Superior temporal gyrus (tissue), 1 donor: ENCODE results near the gene PXDC1.
A peak's percentile ranks its signal among the peaks of the same experiment; 100 is the strongest.
"Not testable (repeated sequence)": the region's sequence is repeated elsewhere in the genome, so short reads cannot be mapped to it uniquely, and the experiment has no call there.

Experiments
- DNase-seq: peaks from one replicate; pipeline ENCODE4 v3.0.0-alpha.2; 2016; ENCODE audit errors: extremely low spot score

Gene PXDC1

DNA sequence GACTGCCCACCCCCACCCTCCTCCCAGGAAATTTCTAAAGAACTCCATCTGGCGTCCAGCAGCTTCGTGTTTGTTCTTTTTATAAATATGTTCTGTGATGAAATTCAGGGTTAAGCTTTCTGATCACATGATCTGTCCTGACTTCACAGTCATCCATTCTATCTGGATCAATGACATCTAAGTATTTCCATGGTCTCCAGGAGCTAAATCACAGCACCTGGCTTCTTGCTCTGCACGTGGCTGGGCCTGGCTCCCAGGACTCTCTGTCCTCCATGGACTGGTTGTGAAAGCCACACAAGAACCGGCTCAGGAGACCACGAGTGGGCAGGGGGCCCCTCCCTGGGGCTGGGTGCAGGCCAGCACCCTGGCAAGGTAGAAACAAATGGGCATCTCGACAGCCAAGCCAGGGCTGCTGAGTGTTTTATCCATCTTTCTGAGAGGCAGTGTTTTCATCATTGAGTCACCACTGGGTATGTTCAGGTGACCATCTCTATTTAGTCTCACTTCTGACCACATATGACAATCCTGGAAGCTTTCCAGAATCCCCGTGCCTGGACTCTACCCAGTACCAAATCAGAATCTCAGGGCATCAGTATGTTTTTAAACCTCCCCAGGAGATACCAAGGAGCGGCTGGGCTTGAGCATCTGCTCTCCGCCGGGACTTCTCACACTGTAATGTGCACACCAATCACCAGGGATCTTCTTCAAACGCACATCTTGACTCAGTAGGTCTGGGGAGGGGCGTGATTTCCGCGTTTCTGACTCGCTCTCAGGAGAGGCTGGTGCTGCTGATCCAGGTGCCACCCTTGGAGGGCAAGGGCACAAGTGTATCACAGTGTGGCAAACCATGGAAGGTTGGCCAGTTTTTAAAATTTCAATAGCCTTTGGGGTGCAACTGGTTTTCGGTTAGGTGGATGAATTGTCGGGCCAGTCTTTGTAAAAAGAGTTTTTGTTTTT, 31.6 kb upstream of the PXDC1 start:
- no peak for DNase-seq

GRCh38 chr6:3781504-3781903, 30.0 kb upstream of the PXDC1 start:
- no peak for DNase-seq

GRCh38 chr6:3779574-3779849, 28.0 kb upstream of the PXDC1 start:
- no peak for DNase-seq

DNA sequence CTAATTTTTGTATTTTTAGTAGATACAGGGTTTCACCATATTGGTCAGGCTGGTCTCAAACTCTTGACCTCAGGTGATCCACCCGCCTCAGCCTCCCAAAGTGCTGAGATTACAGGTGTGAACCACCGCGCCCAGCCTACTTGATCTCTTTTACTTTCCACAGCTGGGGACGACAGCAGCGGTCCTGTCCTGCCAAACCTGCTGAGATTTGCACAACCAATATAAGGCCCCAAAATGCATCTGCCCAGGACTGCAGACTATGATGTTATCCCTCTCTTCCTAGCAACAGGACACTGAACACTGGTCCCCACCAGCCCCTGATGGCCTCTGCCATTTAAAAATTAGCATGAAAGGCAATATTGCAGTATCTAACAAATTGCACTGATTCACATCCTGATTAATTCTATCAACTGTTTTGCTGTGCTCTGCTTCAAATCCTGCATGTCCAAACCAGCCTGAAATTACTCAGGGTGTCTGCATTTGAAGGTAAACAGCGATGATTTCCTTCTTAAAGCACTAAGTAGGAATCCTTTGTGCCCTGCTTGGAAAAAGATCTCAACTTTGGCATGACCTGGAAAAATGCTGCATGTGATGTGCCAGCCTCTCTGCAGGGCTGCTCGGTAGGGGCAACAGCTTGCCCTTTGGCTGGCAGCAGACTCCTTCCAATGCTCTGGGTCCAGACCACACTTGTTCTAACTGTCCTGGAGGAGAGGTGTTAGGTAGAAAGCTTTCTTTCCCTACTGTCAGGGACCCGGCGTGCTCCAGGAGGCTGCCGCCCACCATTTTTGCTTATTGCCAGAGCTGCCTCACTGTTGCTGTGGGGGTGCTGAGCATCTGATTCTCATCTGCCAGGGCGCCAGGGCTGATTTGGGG, 27.4 kb upstream of the PXDC1 start:
- DNase-seq: no peak

DNA sequence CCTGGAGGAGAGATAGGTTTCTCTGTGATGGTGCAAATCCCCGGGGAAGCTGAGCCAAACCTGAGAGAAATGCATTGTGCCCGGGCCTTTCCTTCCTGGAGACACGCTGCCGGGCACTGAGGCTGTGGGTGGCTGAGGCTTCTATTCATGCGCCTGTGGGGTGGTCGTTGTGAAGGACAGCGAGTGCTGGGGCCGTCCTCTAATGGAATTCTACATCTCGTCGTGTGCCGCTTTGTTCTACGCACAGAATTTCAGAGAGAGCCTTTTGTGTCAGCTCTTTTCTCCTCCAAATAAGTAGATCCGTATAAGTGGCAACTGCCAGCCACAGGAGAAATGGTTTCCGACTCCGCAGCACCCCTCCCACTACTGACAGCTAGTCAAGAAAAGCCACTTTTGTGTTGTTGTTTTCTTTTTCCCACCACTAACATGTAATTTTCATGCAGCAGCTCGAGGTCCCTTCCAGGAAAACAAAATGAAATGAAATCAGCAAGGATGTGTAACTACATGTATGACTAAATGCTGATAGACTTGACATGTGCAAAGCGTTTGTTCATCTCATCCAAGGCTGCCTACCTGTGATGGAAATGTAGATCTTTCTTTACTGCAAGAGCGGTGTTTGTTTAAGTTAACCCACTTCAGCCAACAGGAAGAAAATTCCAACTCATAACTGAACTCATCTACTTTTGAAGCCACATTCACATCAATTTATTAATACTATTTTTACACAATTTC, 26.4 kb upstream of the PXDC1 start:
- no peak for DNase-seq

DNA sequence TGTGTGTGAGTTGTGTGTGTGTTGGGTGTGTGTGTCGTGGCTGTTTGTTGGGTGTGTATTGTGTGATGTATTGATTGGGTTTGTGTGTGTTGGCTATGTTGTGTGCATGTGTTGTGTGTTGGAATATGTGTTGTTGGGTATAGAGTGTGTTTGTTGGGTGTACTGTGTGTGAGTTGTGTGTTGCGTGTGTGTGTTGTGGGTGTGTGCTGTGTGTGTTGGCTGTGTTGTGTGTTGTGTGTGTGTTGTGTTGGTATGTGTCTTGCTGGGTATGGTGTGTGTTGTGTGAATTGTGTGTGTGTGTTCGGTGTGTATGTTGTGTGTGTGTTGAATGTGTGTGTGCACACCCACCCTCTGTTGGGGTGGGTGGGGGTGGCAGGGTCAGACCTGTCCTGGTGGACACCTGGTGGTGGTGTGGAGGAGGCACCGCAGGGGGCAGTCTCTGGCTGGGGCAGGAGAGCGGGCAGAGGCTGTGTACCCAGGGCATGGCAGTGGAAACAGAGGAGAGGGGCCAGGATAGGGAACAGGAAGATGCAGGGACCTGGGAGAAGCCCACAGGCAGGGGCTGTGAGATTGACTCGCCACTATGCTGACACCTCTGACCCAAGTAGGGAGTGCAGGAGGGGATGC, 25.5 kb upstream of the PXDC1 start:
- no peak for DNase-seq

GRCh38 chr6:3775847-3776246, 24.3 kb upstream of the PXDC1 start:
- DNase-seq: no peak

DNA sequence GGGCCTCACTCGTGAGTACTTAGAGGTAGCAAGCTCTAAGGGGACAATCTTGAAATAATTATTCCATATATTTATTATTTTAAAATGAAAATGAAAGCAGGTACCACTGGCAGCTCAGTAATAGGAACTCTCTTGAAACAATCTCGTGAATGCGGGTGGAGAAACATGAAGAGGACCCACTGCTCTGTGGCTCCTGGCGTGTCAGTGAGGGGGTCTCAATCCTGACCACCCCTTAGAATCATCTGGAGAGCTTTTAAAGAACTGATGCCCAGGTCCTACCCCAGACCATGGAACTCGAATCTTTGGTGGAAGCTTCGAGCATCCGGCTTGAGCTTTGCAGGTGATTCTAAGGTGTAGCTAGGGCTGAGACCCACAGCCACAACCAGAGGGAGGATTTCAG, 23.9 kb upstream of the PXDC1 start:
- DNase-seq: no peak

- DNase-seq: peak; percentile 40
Measured at GRCh38 chr6:3773678-3774298, 22.3 kb upstream of the PXDC1 start.

DNA sequence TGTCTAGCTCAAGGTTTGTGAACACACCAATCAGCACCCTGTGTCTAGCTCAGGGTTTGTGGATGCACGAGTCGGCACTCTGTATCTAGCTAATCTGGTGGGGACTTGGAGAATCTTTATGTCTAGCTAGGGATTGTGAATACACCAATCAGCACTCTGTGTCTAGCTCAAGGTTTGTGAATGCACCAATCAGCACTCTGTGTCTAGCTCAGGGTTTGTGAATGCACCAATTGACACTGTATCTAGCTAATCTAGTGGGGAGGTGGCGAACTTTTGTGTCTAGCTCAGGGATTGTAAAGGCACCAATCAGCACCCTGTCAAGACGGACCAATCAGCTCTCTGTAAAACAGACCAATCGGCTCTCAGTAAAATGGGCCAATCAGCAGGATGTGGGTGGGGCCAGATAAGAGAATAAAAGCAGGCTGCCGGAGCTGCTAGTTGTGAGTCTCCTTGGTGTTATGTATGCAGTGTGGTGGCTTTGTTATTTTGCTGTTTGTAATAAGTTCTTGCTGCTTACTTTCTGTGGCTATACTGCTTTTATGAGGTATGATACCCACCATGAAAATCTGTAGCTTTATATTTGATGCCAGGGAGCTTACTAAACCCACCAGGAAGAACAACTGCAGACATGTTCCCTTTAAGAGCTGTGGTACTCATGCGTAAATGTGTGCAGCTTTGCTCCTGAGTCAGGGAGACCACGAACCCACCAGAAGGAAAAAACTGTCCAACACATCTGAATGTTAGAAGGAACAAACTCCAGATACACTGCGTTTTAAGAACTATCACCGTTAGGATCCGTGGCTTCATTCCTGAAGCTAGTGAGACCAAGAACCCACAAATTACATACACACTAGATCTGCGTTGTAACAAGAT, 20.9 kb upstream of the PXDC1 start:
- not testable (repeated sequence) for DNase-seq

- DNase-seq: no peak
Measured at GRCh38 chr6:3771407-3772011, 20.0 kb upstream of the PXDC1 start.

- DNase-seq: no peak
Measured at GRCh38 chr6:3770023-3770720, 18.7 kb upstream of the PXDC1 start.

DNA sequence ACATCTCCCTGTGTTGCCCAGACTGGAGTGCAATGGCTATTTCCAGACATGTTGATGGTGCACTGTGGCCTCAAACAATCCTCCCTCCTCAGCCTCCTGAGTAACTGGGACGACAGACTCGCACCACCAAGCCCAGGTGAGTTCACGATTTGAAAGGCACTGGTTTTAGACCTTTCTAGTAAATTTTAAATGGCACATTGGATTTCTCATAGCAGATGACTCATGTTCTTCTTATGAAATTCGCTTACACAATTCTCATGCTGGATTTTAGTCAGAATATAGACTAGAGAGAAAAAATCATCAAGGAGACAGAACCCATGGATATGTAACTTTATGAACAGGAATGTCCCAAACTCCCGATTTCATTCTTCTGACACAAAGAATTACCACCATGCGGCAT, 18.1 kb upstream of the PXDC1 start:
- no peak for DNase-seq

DNA sequence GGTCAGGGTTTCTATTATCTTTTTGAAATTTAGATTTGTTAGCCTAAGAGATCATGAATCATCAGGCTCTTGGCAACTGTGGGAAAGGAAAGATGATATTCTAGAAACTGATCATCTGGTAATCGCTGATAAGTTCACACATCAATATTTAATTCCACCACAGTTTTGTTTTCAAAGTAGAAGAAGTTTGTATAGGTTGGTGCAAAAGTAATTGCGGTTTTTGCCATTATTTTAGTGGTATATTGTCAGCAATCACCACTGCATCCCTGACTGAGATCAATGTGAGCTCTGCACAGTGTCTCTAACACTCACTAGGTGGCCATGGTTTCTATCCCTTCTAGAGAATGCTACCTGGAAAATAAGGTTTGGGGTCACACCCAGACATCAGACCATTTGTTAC, 17.0 kb upstream of the PXDC1 start:
- DNase-seq: no peak

GRCh38 chr6:3767483-3767882, 16.0 kb upstream of the PXDC1 start:
- DNase-seq: not testable (repeated sequence)

- DNase-seq: no peak
Measured at GRCh38 chr6:3766214-3766613, 14.7 kb upstream of the PXDC1 start.

DNA sequence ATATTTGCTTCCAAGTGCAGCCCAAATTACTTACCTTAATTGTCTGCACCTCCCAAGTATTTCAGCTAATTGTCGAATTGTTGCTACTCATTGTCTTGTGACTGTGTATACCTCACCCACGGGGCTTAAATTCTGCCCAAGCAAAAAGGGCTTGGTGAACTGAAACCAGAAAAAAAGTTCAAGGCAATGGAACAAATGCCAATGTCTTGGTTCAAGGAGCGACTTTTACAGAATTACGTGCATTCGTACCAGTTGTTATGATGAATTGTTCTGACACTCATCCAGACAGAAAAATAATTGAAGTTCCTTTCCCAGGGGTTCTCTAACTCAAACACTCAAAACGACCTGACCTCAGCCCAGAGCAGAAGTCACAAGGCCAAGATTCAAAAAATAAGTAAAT, 13.9 kb upstream of the PXDC1 start:
- DNase-seq: no peak

DNA sequence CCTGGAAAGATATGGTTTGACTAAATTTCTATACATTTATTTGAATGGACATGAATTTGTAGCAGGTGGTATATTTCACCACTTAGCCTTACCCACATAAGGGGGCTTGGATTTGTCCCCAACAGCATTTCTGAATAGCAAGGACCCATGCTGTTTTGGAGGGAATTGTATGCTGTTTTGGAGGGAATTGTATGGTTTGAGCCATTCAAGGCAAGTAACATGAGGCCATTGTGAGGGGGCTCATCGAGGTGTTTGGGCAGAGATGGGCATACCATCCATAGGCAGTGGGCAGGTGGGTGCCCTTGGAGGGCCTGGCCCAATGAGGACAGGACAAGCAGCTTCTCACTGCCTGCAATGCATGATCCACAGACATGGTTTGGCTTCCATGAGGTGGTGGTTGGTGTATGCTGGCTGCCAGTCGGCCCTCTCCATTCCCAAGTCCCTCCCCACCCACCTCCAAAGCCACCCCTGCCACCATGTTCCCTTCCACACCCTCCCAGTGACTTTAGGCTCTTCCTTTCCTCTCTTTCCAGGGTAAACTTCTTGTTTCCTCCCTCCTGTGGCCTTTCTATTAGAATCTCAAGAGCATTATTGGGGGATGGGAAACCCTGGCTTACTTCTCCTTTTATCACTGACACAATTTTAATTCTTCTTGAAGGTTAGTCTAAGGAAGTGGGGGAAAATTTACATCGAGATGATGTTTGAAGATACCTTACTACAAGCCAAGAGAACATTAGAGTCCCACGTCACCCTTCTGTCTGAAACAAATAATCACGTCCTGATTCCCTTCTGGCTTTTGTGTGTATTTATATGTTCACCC, 13.2 kb upstream of the PXDC1 start:
- DNase-seq: no peak
